Loucy (cell line): ENCODE data around the gene RNF8.

ENCODE experiments used
- EZH2phosphoT487 ChIP-seq: fragments of 200-600 bp; IDR thresholded peaks from 2 replicates; pipeline ENCODE4 v1.6.1; 2018; ENCODE audit warnings: antibody characterized with exemption, mild to moderate bottlenecking, moderate library complexity, borderline replicate concordance
- TF ChIP-seq, protein P1 (sequence below): fragments of 200-600 bp; sonication (generic); conservative IDR thresholded peaks from 2 replicates; pipeline ENCODE4 v1.5.1; 2014; ENCODE audit warnings: mild to moderate bottlenecking, antibody characterized with exemption, low read length

DNA sequence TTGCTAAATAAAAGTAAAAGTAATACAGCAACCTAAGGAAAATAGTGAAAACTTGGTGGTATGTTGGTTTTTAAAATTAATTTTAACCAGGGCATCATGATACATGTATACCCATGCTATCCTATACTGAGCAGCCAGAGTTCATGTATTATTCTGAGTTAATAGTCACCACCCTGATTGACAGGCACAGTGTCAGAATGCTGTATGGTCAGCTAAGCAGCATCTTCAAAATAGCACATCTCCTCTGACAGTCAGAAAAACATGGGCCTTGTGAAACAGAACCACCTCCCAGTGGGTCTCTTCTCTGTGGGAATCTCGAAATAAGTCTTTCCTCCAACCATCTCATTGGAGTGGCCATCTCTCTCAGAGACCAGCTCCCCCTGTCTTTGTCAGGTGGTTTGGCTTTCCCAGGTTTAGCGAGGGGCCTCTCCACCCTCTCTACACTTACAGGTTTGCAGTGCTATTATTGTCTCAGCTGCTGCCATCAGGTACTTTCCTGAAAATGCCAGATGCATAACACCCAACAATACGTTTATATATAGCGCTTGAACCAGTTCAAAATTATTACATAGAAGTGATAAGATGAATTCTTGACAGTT lies 47.1 kb upstream of the RNF8 start:
- TF ChIP-seq, protein P1, sequence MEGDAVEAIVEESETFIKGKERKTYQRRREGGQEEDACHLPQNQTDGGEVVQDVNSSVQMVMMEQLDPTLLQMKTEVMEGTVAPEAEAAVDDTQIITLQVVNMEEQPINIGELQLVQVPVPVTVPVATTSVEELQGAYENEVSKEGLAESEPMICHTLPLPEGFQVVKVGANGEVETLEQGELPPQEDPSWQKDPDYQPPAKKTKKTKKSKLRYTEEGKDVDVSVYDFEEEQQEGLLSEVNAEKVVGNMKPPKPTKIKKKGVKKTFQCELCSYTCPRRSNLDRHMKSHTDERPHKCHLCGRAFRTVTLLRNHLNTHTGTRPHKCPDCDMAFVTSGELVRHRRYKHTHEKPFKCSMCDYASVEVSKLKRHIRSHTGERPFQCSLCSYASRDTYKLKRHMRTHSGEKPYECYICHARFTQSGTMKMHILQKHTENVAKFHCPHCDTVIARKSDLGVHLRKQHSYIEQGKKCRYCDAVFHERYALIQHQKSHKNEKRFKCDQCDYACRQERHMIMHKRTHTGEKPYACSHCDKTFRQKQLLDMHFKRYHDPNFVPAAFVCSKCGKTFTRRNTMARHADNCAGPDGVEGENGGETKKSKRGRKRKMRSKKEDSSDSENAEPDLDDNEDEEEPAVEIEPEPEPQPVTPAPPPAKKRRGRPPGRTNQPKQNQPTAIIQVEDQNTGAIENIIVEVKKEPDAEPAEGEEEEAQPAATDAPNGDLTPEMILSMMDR, result no peak
- TF ChIP-seq EZH2phosphoT487, result no peak
